Osteocyte (in vitro differentiated cells): ENCODE data around the gene CHFR. TPM values are rescaled to one million over a fixed set of nuclear protein-coding genes. Genes with fewer than 3 reads are reported as not detected.
"Not testable (repeated sequence)": the region's sequence is repeated elsewhere in the genome, so short reads cannot be mapped to it uniquely, and the experiment has no call there.

Experiments
- DNase-seq: peaks from one replicate; pipeline ENCODE4 v3.0.0; 2021; ENCODE audit warnings: mixed read lengths; ENCODE audit not compliant: unreplicated experiment; ENCODE audit errors: extremely low spot score
- H3K27ac Mint-ChIP-seq: one replicate; pipeline ENCODE4 v1.8.0; 2021; ENCODE audit warnings: mild to moderate bottlenecking, mixed read lengths; ENCODE audit not compliant: unreplicated experiment
- H3K27me3 Mint-ChIP-seq: one replicate; pipeline ENCODE4 v1.8.0; 2021; ENCODE audit warnings: mixed read lengths; ENCODE audit not compliant: unreplicated experiment
- H3K36me3 Mint-ChIP-seq: one replicate; pipeline ENCODE4 v1.8.0; 2021; ENCODE audit warnings: mixed read lengths; ENCODE audit not compliant: unreplicated experiment
- H3K4me1 Mint-ChIP-seq: one replicate; pipeline ENCODE4 v1.8.0; 2021; ENCODE audit warnings: mixed read lengths; ENCODE audit not compliant: unreplicated experiment
- H3K4me3 Mint-ChIP-seq: one replicate; pipeline ENCODE4 v1.8.0; 2021; ENCODE audit warnings: mild to moderate bottlenecking, moderate library complexity, mixed read lengths; ENCODE audit not compliant: unreplicated experiment
- H3K9me3 Mint-ChIP-seq: one replicate; pipeline ENCODE4 v1.8.0; 2021; ENCODE audit warnings: mixed read lengths; ENCODE audit not compliant: unreplicated experiment
- CTCF ChIP-seq: fragments of 200-600 bp; sonication (generic); IDR thresholded peaks from 2 replicates; pipeline ENCODE4 v1.5.0; 2021; ENCODE audit warnings: antibody characterized with exemption, mild to moderate bottlenecking, moderate library complexity
- total RNA-seq: library from RNA; stranded (reverse); gene quantifications from 2 replicates; pipeline ENCODE4 v1.2.1, GENCODE V29; 2021

CHFR gene
- total RNA-seq, 1 donor from 2014 or later = 58.4 TPM

DNA sequence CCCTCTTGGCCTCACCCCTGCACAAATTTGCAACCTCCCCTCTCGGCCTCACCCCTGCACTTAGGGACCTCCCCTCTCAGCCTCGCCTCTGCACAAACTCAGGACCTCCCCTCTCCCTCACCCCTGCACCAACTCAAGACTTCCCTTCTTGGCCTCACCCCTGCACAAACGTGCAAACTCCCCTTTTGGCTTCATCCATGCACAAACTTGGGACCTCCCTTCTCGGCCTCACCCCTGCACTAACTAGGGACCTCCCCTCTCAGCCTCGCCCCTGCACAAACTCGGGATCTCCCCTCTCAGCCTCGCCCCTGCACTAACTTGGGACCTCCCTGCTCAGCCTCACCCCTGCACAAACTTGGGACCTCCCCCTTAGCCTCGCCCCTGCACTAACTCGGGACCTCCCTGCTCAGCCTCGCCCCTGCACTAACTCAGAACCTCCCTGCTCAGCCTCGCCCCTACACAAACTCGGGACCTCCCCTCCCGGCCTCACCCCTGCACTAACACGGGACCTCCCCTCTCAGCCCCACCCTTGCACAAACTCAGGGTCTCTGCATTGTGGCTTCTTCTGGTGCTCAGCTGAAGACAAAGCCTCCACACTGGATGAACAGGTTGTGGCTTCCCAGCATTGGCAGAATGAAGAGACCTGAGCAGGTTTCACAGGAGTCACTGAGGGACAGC, 47.7 kb downstream of the CHFR start:
- Mint-ChIP-seq H3K4me1 (no peaks in the 10 kb centered on the region), H3K9me3 (no peaks in the 10 kb centered on the region), H3K4me3 (no peak overlapping the region), H3K27ac (no peak overlapping the region), H3K36me3 (peaks cover 36% of the 10 kb centered on the region), H3K27me3 (no peaks in the 10 kb centered on the region)
- no peak for DNase-seq
- no peak for TF ChIP-seq CTCF

GRCh38 chr12:132838410-132839080, 48.9 kb downstream of the CHFR start:
- DNase-seq = no peak
- Mint-ChIP-seq H3K4me1 (no peaks in the 10 kb centered on the region), H3K27me3 (no peaks in the 10 kb centered on the region), H3K36me3 (peaks cover 35% of the 10 kb centered on the region), H3K9me3 (no peaks in the 10 kb centered on the region), H3K4me3 (no peak overlapping the region), H3K27ac (no peak overlapping the region)
- TF ChIP-seq CTCF = no peak

GRCh38 chr12:132837693-132838409, 49.6 kb downstream of the CHFR start:
- DNase-seq = no peak
- Mint-ChIP-seq H3K36me3 (peaks cover 38% of the 10 kb centered on the region), H3K4me3 (no peak overlapping the region), H3K4me1 (no peaks in the 10 kb centered on the region), H3K27me3 (no peaks in the 10 kb centered on the region), H3K9me3 (no peaks in the 10 kb centered on the region), H3K27ac (no peak overlapping the region)
- TF ChIP-seq CTCF = no peak

DNA sequence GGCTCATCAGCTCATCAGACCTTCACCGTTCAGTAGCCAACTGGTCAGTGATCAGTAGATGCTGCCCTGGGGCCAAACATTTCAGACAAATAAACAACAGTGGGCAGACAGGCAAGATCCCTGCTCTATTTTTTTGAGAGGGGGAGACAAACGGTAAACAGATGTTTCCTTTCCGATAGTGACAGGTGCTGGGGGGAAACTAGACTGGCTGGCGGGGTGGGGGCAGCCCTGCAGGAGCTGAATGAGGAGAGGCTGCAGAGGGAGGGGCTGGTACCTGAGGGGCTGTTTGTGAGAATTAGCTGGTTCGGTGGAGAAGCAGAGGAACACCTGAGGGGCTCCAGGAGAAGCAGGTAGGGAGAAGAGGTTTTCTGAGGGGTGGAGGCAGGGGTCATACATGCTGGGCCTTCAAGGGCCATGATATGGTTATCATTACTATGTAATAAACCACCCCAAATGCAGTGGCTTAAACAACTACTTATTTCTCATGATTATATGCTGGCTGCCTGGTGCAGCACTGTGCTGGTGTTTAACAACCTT, 50.5 kb downstream of the CHFR start:
- no peak overlapping the region for H3K4me3 Mint-ChIP-seq
- no peaks in the 10 kb centered on the region for H3K9me3 Mint-ChIP-seq
- no peak for TF ChIP-seq CTCF
- no peak overlapping the region for H3K27ac Mint-ChIP-seq
- H3K27me3 Mint-ChIP-seq = no peaks in the 10 kb centered on the region
- no peaks in the 10 kb centered on the region for H3K4me1 Mint-ChIP-seq
- no peak for DNase-seq
- H3K36me3 Mint-ChIP-seq = peaks cover 36% of the 10 kb centered on the region

DNA sequence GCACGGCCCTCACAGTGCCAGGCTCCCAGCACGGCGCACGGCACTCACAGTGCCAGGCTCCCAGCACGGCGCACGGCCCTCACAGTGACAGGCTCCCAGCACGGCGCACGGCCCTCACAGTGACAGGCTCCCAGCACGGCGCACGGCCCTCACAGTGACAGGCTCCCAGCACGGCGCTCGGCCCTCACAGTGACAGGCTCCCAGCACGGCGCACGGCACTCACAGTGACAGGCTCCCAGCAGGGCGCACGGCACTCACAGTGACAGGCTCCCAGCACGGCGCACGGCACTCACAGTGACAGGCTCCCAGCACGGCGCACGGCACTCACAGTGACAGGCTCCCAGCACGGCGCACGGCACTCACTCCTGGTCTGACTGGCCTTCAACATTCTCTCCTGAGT, 51.2 kb downstream of the CHFR start:
- H3K36me3 Mint-ChIP-seq = peaks cover 31% of the 10 kb centered on the region
- H3K27me3 Mint-ChIP-seq, H3K9me3 Mint-ChIP-seq, H3K27ac Mint-ChIP-seq, H3K4me1 Mint-ChIP-seq, H3K4me3 Mint-ChIP-seq, DNase-seq: not testable (repeated sequence)
